HG03060 (cell line): Measurements from ENCODE around the gene USP31.

ENCODE experiments used
- ATAC-seq: cut with Tn5 transposase; IDR thresholded peaks from one replicate; pipeline ENCODE4 v1.9.1; 2021; ENCODE audit warnings: low read depth, moderate number of reproducible peaks; ENCODE audit not compliant: unreplicated experiment

USP31 gene

GRCh38 chr16:23026784-23027362 lies 122.4 kb downstream of the USP31 start:
- no peak for ATAC-seq

- no peak for ATAC-seq
These were observed 123.5 kb downstream of the USP31 start for GRCh38 chr16:23025692-23026307.

GRCh38 chr16:23024044-23024443 lies 125.2 kb downstream of the USP31 start:
- ATAC-seq = no peak

- ATAC-seq = no peak
These were observed 129.2 kb downstream of the USP31 start for GRCh38 chr16:23020084-23020483.

- ATAC-seq = no peak
These were observed 132.9 kb downstream of the USP31 start for GRCh38 chr16:23016368-23016767.

- no peak for ATAC-seq
These were observed 133.7 kb downstream of the USP31 start for GRCh38 chr16:23015580-23015979.

- no peak for ATAC-seq
These were observed 134.7 kb downstream of the USP31 start for GRCh38 chr16:23014592-23014991.
